ENCODE measurements around the gene RNF14. TPM values are rescaled to one million over a fixed set of nuclear protein-coding genes. Genes with fewer than 3 reads are reported as not detected.

Gene RNF14
- total and polyA plus RNA-seq, 9 of the 15 experiments (the other 6 are each of a cell fraction or from before 2014, with no cell fraction given): 36.3 to 140 (median 75.1) TPM

DNA sequence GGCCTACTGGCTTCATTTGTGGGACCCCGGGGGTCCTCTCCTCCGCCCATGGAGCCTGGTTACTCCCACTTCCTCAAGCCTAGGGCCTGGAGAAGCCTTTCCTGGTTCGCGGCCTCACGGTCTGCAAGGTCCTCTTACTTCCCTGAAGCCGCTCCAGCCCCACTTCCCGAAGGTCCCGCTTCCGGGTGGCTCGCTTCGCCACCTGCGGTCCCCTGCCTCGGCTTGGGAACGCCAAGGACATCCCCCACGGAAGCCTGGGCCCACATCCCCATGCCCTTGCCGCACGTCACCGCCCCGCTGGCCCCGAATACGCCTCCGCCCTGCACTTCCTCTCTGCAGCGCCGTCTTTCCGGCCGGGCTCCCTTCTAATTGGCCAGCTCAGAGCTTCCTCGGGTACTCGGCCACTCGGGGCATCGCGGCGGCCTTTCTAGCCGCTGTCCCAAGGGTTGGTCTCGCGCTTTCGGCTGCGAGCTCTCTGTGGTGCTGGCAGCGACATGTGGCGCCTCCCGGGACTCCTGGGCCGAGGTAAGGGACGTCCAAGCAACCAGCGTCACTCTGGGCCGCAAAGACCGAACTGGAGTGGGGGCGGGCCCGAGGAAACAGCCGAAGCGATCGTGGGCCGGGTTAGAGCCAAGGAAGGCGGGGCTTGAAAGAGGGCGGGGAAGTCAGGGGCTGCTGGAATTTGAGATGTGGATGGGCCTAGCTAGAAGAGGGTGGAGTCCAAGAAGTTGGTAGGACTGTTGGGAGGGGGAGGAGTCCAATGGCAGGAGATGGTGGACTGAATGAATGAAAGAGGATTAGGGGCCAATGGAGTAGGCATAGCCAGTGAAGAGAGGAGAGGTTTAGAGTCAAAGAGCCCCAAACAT lies 45.2 kb upstream of the RNF14 start, which contains the start of gene DELE1 (continued):
- TF ChIP-seq, protein P1, sequence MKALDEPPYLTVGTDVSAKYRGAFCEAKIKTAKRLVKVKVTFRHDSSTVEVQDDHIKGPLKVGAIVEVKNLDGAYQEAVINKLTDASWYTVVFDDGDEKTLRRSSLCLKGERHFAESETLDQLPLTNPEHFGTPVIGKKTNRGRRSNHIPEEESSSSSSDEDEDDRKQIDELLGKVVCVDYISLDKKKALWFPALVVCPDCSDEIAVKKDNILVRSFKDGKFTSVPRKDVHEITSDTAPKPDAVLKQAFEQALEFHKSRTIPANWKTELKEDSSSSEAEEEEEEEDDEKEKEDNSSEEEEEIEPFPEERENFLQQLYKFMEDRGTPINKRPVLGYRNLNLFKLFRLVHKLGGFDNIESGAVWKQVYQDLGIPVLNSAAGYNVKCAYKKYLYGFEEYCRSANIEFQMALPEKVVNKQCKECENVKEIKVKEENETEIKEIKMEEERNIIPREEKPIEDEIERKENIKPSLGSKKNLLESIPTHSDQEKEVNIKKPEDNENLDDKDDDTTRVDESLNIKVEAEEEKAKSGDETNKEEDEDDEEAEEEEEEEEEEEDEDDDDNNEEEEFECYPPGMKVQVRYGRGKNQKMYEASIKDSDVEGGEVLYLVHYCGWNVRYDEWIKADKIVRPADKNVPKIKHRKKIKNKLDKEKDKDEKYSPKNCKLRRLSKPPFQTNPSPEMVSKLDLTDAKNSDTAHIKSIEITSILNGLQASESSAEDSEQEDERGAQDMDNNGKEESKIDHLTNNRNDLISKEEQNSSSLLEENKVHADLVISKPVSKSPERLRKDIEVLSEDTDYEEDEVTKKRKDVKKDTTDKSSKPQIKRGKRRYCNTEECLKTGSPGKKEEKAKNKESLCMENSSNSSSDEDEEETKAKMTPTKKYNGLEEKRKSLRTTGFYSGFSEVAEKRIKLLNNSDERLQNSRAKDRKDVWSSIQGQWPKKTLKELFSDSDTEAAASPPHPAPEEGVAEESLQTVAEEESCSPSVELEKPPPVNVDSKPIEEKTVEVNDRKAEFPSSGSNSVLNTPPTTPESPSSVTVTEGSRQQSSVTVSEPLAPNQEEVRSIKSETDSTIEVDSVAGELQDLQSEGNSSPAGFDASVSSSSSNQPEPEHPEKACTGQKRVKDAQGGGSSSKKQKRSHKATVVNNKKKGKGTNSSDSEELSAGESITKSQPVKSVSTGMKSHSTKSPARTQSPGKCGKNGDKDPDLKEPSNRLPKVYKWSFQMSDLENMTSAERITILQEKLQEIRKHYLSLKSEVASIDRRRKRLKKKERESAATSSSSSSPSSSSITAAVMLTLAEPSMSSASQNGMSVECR (CRISPR knock-in tag; IDR thresholded peaks at IDR 0.05): peak; percentile 56
- no peak for TF ChIP-seq DLX4 (CRISPR knock-in tag; IDR thresholded peaks at IDR 0.05)

DNA sequence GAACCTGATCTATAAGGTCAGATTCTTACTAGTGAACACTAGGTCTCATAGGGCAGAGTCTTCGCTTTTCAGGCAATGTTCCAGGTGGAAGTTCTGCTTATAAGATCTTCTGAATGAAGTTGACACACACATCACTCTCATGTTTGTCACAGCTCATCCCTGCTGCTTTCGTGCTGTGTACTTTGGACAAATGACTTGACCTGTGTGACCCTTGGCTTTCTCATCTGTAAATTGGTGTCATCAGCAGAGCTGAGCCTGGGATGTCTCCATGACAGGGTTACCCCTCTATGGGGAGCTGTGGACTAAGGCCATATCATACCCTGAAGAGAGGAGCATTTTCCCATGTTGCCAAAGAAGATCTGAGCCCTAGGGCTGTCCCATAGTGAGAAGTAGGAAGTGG lies 42.5 kb upstream of the RNF14 start:
- FAIRE-seq: peak; percentile 57
- Histone ChIP-seq H3K27ac (ENCODE audit: extremely low read depth, low read depth, low read length) (no peak overlapping the region), H3K4me3 (no peak overlapping the region), H3K9me1 (ENCODE audit: control insufficient read depth, insufficient read depth, low read length) (no peaks in the 10 kb centered on the region), H2AFZ (ENCODE audit: low read depth, low read length) (no peak overlapping the region), H3K9me3 (replicated peaks; ENCODE audit: control insufficient read depth, insufficient read depth, low read depth, low read length) (no peaks in the 10 kb centered on the region), H3K36me3 (ENCODE audit: control insufficient read depth, insufficient read depth, low read length) (peaks cover 60% of the 10 kb centered on the region), H3K9ac (ENCODE audit: insufficient read depth in 1 of 2, low read depth in 2 of 2, low read length in 2 of 2) (no peak overlapping the region), H3K27me3 (ENCODE audit: control insufficient read depth in 2 of 2, insufficient read depth in 2 of 2, low read length in 2 of 2) (no peaks in the 10 kb centered on the region), H3K79me2 (ENCODE audit: control insufficient read depth, insufficient read depth, low read length) (peaks cover 21% of the 10 kb centered on the region), H3K4me1 (replicated peaks in 1 of 2; ENCODE audit: control insufficient read depth in 2 of 2, insufficient read depth in 2 of 2, low read length in 2 of 2) (peaks cover 6 to 18% of the 10 kb centered on the region in 2 experiments; a peak in 4 of 5 replicates), H4K20me1 (replicated peaks; ENCODE audit: control insufficient read depth, insufficient read depth, low read length) (no peaks in the 10 kb centered on the region), H3K4me2 (ENCODE audit: insufficient read depth, low read length) (no peak overlapping the region)
- TF ChIP-seq WHSC1 (IDR thresholded peaks at IDR 0.05; ENCODE audit: low read length) (no peak), NELFE (IDR thresholded peaks at IDR 0.05; ENCODE audit: insufficient read depth, insufficient read length) (no peak), CBX2 (IDR thresholded peaks at IDR 0.05; ENCODE audit: insufficient read depth, low read length, poor library complexity, severe bottlenecking) (no peak), PTTG1 (tag; IDR thresholded peaks at IDR 0.05; ENCODE audit: low read depth) (no peak), CCNT2 (IDR thresholded peaks at IDR 0.05; ENCODE audit: borderline replicate concordance, extremely low read depth, insufficient read length, low read depth, low read length) (no peak), COPS2 (conservative IDR thresholded peaks at IDR 0.05) (no peak), CEBPB (tag; IDR thresholded peaks at IDR 0.05) (no peak)
- TF ChIP-seq, protein P2, sequence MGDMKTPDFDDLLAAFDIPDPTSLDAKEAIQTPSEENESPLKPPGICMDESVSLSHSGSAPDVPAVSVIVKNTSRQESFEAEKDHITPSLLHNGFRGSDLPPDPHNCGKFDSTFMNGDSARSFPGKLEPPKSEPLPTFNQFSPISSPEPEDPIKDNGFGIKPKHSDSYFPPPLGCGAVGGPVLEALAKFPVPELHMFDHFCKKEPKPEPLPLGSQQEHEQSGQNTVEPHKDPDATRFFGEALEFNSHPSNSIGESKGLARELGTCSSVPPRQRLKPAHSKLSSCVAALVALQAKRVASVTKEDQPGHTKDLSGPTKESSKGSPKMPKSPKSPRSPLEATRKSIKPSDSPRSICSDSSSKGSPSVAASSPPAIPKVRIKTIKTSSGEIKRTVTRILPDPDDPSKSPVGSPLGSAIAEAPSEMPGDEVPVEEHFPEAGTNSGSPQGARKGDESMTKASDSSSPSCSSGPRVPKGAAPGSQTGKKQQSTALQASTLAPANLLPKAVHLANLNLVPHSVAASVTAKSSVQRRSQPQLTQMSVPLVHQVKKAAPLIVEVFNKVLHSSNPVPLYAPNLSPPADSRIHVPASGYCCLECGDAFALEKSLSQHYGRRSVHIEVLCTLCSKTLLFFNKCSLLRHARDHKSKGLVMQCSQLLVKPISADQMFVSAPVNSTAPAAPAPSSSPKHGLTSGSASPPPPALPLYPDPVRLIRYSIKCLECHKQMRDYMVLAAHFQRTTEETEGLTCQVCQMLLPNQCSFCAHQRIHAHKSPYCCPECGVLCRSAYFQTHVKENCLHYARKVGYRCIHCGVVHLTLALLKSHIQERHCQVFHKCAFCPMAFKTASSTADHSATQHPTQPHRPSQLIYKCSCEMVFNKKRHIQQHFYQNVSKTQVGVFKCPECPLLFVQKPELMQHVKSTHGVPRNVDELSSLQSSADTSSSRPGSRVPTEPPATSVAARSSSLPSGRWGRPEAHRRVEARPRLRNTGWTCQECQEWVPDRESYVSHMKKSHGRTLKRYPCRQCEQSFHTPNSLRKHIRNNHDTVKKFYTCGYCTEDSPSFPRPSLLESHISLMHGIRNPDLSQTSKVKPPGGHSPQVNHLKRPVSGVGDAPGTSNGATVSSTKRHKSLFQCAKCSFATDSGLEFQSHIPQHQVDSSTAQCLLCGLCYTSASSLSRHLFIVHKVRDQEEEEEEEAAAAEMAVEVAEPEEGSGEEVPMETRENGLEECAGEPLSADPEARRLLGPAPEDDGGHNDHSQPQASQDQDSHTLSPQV (IDR thresholded peaks at IDR 0.05): no peak
- POLR2A ChIA-PET: no interaction called here
- no peak for ATAC-seq
- BruUV-seq (replicated peaks): no TSS peak
- intact Hi-C loops (cut with micrococcal nuclease) (no loop called here), in situ Hi-C loops (cut with MboI) (no loop called here)
- 90% methylated on average over 2 of the region's 2 CpGs for WGBS (ENCODE audit: insufficient coverage, low coverage, missing lambda C conversion rate)
- CTCF ChIA-PET (ENCODE audit: low intra/inter-chr PET ratio): no interaction called here
- no peak for DNase-seq (ENCODE audit: extremely low read depth in 1 of 4, low spot score in 3 of 4)

Measured in K562 (cell line).